Measurements from ENCODE around the gene B3GLCT. TPM values are rescaled to one million over a fixed set of nuclear protein-coding genes. Genes with fewer than 3 reads are reported as not detected.

Gene B3GLCT
- total and polyA plus RNA-seq, 2 of the 13 experiments (the other 11 are each of a cell fraction or from before 2014, with no cell fraction given): 2.0 to 7.1 TPM

GRCh38 chr13:31209172-31209840 lies 9.5 kb downstream of the B3GLCT start:
- Histone ChIP-seq H2AFZ (ENCODE audit: low read length) (no peak overlapping the region), H3K36me3 (replicated peaks in 1 of 2; ENCODE audit: control insufficient read depth in 1 of 2, insufficient read depth in 2 of 2, low read length in 2 of 2) (no peaks in the 10 kb centered on the region), H3K4me2 (ENCODE audit: low read depth, low read length) (no peak overlapping the region), H3K27me3 (ENCODE audit: control insufficient read depth in 1 of 2, insufficient read depth in 2 of 2, low read length in 2 of 2) (no peaks in the 10 kb centered on the region), H3K4me3 (replicated peaks in 1 of 3; ENCODE audit: insufficient read depth in 1 of 3, low read depth in 2 of 3, low read length in 3 of 3) (no peak overlapping the region), H3K4me1 (ENCODE audit: insufficient read depth, low read length) (peaks cover 22% of the 10 kb centered on the region), H3K27ac (ENCODE audit: extremely low read length, insufficient read depth, low read length) (no peak overlapping the region), H3K9me3 (ENCODE audit: low read length) (no peaks in the 10 kb centered on the region), H3K79me2 (ENCODE audit: insufficient read depth, low read length) (no peaks in the 10 kb centered on the region), H3K9ac (ENCODE audit: insufficient read depth, low read depth, low read length) (no peak overlapping the region), H4K20me1 (ENCODE audit: insufficient read depth, low read length) (no peaks in the 10 kb centered on the region)
- DNase-seq (ENCODE audit: low spot score): no peak
- CTCF ChIA-PET (ENCODE audit: low intra/inter-chr PET ratio, low total read pairs): no interaction called here
- 67% methylated on average over 8 of the region's 8 CpGs for WGBS (ENCODE audit: low lambda C conversion rate)
- POLR2A ChIA-PET: no interaction called here
- no peak for TF ChIP-seq USF2 (IDR thresholded peaks at IDR 0.05; ENCODE audit: low read depth, low read length)
- no peak for TF ChIP-seq USF2 (CRISPR knock-in tag; IDR thresholded peaks at IDR 0.05; ENCODE audit: borderline replicate concordance)
- TF ChIP-seq ZNF101 (CRISPR knock-in tag; IDR thresholded peaks at IDR 0.05; ENCODE audit: borderline replicate concordance, low read depth): no peak
- no peak for TF ChIP-seq RBFOX2 (IDR thresholded peaks at IDR 0.05; ENCODE audit: low read depth, low read length)
- no peak for TF ChIP-seq ZNF652 (CRISPR knock-in tag; IDR thresholded peaks at IDR 0.05; ENCODE audit: borderline replicate concordance, low read depth)
- TF ChIP-seq RXRA (CRISPR knock-in tag; IDR thresholded peaks at IDR 0.05): no peak
- no peak for TF ChIP-seq ZNF251 (CRISPR knock-in tag; IDR thresholded peaks at IDR 0.05)
- TF ChIP-seq, protein P1, sequence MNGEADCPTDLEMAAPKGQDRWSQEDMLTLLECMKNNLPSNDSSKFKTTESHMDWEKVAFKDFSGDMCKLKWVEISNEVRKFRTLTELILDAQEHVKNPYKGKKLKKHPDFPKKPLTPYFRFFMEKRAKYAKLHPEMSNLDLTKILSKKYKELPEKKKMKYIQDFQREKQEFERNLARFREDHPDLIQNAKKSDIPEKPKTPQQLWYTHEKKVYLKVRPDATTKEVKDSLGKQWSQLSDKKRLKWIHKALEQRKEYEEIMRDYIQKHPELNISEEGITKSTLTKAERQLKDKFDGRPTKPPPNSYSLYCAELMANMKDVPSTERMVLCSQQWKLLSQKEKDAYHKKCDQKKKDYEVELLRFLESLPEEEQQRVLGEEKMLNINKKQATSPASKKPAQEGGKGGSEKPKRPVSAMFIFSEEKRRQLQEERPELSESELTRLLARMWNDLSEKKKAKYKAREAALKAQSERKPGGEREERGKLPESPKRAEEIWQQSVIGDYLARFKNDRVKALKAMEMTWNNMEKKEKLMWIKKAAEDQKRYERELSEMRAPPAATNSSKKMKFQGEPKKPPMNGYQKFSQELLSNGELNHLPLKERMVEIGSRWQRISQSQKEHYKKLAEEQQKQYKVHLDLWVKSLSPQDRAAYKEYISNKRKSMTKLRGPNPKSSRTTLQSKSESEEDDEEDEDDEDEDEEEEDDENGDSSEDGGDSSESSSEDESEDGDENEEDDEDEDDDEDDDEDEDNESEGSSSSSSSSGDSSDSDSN (CRISPR knock-in tag; IDR thresholded peaks at IDR 0.05): no peak
- no peak for TF ChIP-seq SALL2 (CRISPR knock-in tag; IDR thresholded peaks at IDR 0.05)
- TF ChIP-seq PAX8 (CRISPR knock-in tag; IDR thresholded peaks at IDR 0.05; ENCODE audit: borderline replicate concordance): no peak
- no peak for TF ChIP-seq TBL1XR1 (IDR thresholded peaks at IDR 0.05; ENCODE audit: borderline replicate concordance, low read length, partially characterized antibody)
- no peak for TF ChIP-seq ZNF75D (CRISPR knock-in tag; IDR thresholded peaks at IDR 0.05; ENCODE audit: borderline replicate concordance)
- no TSS peak for BruUV-seq (replicated peaks)
- in situ Hi-C loops (cut with HindIII; ENCODE audit: extremely low pct_ligation_motif_present, low pct_unique_long_range_greater_than_20kb) (no loop called here), intact Hi-C loops (cut with micrococcal nuclease; ENCODE audit: unreplicated experiment) (no loop called here)
- no peak for FAIRE-seq
- no peak for ATAC-seq
